Fibroblast of pulmonary artery (primary cell): ENCODE results near the gene WDR17.
"Not testable (repeated sequence)": the region's sequence is repeated elsewhere in the genome, so short reads cannot be mapped to it uniquely, and the experiment has no call there.

ENCODE experiments used
- DNase-seq: peaks from one replicate; pipeline ENCODE4 v3.0.0-alpha.2; 2010; ENCODE audit warnings: low read depth
- H3K4me3 ChIP-seq: replicated peaks from 2 replicates; pipeline ENCODE4 v1.5.1; 2011; ENCODE audit warnings: low read depth, mild to moderate bottlenecking, control low read depth, low read length, moderate library complexity
- CTCF ChIP-seq: IDR thresholded peaks from 2 replicates; pipeline ENCODE4 v1.5.1; 2011; ENCODE audit warnings: mild to moderate bottlenecking, control low read depth, low read length, inconsistent platforms; ENCODE audit errors: missing control alignments

WDR17 gene

DNA sequence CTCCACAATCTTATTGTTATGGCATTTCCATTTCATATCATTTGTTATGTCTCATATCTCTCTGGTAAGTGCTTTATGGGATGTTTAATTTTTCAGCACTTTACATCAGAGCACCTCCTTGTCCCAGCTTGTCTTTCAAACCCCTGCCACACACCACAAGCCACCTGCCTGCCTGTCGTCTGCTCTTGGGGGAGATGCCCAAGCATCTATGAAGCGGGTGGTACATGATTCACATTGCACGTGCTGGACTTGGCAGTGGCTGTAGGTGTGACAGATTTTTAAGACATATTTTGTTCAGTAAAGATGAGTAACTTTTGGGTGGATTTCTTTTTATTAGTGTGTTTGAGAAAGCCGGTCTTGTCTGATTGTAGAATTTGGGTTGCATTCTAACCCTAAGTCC, 143.9 kb downstream of the WDR17 start:
- no peak overlapping the region for H3K4me3 ChIP-seq
- no peak for TF ChIP-seq CTCF
- no peak for DNase-seq

GRCh38 chr4:176210101-176210500, 144.5 kb downstream of the WDR17 start:
- TF ChIP-seq CTCF: no peak
- DNase-seq: no peak
- H3K4me3 ChIP-seq: no peak overlapping the region

DNA sequence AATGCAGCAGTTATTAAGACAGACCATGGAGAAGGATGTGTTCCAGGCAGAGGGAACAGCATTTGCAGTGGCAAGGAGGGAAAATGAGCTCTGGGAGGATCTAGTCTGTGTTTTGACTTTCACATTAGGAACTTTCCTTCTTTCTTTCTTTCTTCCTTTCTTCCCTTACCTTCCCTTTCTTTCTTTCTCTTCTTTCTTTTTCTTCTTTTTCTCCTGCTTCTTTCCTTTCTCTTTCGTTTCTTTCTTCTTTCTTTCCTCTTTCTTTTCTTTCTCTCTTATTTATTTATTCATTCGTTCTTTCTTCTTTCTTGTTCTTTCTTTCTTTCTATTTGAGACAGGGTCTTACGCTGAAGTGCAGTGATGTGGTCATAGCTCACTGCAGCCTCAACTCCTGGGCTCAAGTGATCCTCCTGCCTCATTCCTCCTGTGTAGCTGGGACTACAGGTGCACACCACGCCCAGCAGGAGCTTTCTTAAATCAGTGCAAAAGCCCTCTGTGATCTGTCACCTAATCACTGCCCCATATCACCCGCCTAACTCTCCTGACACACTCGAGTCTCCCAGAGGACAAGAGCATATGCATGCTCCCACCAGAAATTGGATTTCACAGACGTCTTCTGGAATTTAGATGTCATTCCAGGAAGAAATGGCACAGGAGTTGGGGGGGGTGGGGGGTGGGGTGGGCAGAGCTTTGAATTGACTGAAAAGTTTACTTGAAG, 145.1 kb downstream of the WDR17 start:
- no peak for DNase-seq
- no peak overlapping the region for H3K4me3 ChIP-seq
- no peak for TF ChIP-seq CTCF

- not testable (repeated sequence) for DNase-seq, H3K4me3 ChIP-seq
Observed at GRCh38 chr4:176212351-176212750, 146.7 kb downstream of the WDR17 start.

GRCh38 chr4:176217510-176217909, 151.9 kb downstream of the WDR17 start:
- no peak for TF ChIP-seq CTCF
- DNase-seq: no peak
- no peak overlapping the region for H3K4me3 ChIP-seq

DNA sequence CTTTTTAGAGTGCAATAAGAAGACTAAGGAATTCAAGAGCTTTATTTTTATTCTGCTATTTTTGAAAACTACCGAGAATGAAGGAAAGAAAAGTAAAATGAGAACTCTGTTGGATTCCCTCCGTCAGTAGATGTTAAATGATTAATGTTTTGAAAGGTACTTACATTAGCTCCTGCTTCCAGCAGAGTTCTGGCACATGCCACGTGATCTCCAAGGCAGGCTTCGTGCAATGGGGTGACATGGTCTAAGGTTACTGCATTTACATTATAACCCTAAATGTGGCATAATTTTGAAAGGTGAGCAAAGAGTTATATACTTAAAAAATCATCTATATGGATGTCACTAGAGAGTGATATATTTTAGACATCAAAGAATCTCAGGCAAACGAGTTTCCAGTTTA, 156.5 kb downstream of the WDR17 start:
- H3K4me3 ChIP-seq: no peak overlapping the region
- no peak for TF ChIP-seq CTCF
- DNase-seq: no peak

GRCh38 chr4:176223561-176223960, 157.9 kb downstream of the WDR17 start:
- H3K4me3 ChIP-seq: no peak overlapping the region
- no peak for DNase-seq
- TF ChIP-seq CTCF: no peak
